IMR-90 (cell line): ENCODE results near the gene EFCC1. TPM values are rescaled to one million over a fixed set of nuclear protein-coding genes. Genes with fewer than 3 reads are reported as not detected.

Experiments used
- ATAC-seq: fragments of 200-7000 bp; cut with Tn5 transposase; 2 replicates; pipeline ENCODE4 v1.9.1; 2020; ENCODE audit warnings: low read depth, mild to moderate bottlenecking, moderate library complexity
- BruUV-seq: library from RNA; stranded (reverse); fragments of 400-500 nt; replicated peaks from 2 replicates; lab custom pipeline; 2021; lab: Mats Ljungman, UMichigan
- CTCF ChIA-PET: fragments of 300-600 bp; formaldehyde crosslinking; extraction: SDS; loops from one replicate; lab custom pipeline; 2021; ENCODE audit warnings: antibody characterized with exemption; lab: Yijun Ruan, JAX
- POLR2A ChIA-PET: fragments of 300-600 bp; sonication (Branson Sonifier 250); formaldehyde crosslinking; loops from one replicate; lab custom pipeline; 2022; ENCODE audit warnings: antibody characterized with exemption; ENCODE audit not compliant: unreplicated experiment; lab: Charles Lee
- DNase-seq: peaks from one replicate; pipeline ENCODE4 v3.0.0; 2013
- H2AFZ ChIP-seq: replicated peaks from 2 replicates; pipeline ENCODE3; 2013; ENCODE audit warnings: low read length, mild to moderate bottlenecking; ENCODE audit not compliant: poor library complexity
- H2AK5ac ChIP-seq: 2 replicates; pipeline ENCODE4 v1.6.1; 2013; ENCODE audit warnings: low read depth, low read length, inconsistent platforms
- H2AK9ac ChIP-seq: replicated peaks from 2 replicates; pipeline ENCODE3; 2013; ENCODE audit warnings: mild to moderate bottlenecking, low read depth, low read length, moderate library complexity; ENCODE audit not compliant: poor library complexity
- H2BK120ac ChIP-seq: 2 replicates; pipeline ENCODE4 v1.6.1; 2013; ENCODE audit warnings: low read depth, low read length, inconsistent platforms
- H2BK15ac ChIP-seq: 3 replicates; pipeline ENCODE4 v1.6.1; 2013; ENCODE audit warnings: low read depth, low read length, inconsistent platforms
- H2BK20ac ChIP-seq: 2 replicates; pipeline ENCODE4 v1.6.1; 2013; ENCODE audit warnings: low read depth, mild to moderate bottlenecking, inconsistent platforms, low read length, moderate library complexity
- H2BK5ac ChIP-seq: 2 replicates; pipeline ENCODE4 v1.6.1; 2013; ENCODE audit warnings: mild to moderate bottlenecking, low read depth, low read length, inconsistent platforms; ENCODE audit not compliant: poor library complexity, severe bottlenecking
- H3K14ac ChIP-seq: replicated peaks from 2 replicates; pipeline ENCODE4 v1.6.1; 2013; ENCODE audit warnings: low read depth, low read length, inconsistent platforms
- H3K18ac ChIP-seq: 2 replicates; pipeline ENCODE4 v1.6.1; 2013; ENCODE audit warnings: low read depth, low read length, control low read depth
- H3K23ac ChIP-seq: 2 replicates; pipeline ENCODE4 v1.6.1; 2013; ENCODE audit warnings: low read depth, low read length, inconsistent platforms
- H3K27ac ChIP-seq: 2 replicates; pipeline ENCODE4 v1.5.1; 2013; ENCODE audit warnings: mild to moderate bottlenecking, control low read depth, low read length; ENCODE audit not compliant: insufficient read depth
- H3K27me3 ChIP-seq: 2 replicates; pipeline ENCODE4 v1.6.1; 2013; ENCODE audit warnings: low read length; ENCODE audit not compliant: control insufficient read depth, insufficient read depth
- H3K36me3 ChIP-seq: 2 replicates; pipeline ENCODE4 v1.6.1; 2013; ENCODE audit warnings: low read length, mixed read lengths; ENCODE audit not compliant: control insufficient read depth, insufficient read depth
- H3K4ac ChIP-seq: 2 replicates; pipeline ENCODE4 v1.6.1; 2013; ENCODE audit warnings: low read depth, low read length, inconsistent platforms
- H3K4me1 ChIP-seq: 2 replicates; pipeline ENCODE4 v1.6.1; 2013; ENCODE audit warnings: low read length, mixed read lengths; ENCODE audit not compliant: control insufficient read depth, insufficient read depth
- H3K4me2 ChIP-seq: 2 replicates; pipeline ENCODE4 v1.6.1; 2013; ENCODE audit warnings: low read depth, mild to moderate bottlenecking, control low read depth, low read length, moderate library complexity
- H3K4me3 ChIP-seq: 2 replicates; pipeline ENCODE4 v1.5.1; 2013; ENCODE audit warnings: low read depth, mild to moderate bottlenecking, control low read depth, low read length, moderate library complexity; ENCODE audit not compliant: insufficient read depth
- H3K56ac ChIP-seq: 2 replicates; pipeline ENCODE4 v1.6.1; 2013; ENCODE audit warnings: low read length, inconsistent platforms; ENCODE audit not compliant: insufficient read depth; ENCODE audit errors: extremely low read depth
- H3K79me1 ChIP-seq, 2 experiments: 2 replicates each; pipeline ENCODE4 v1.6.1; 2013; ENCODE audit warnings: low read length in 2 of 2, inconsistent platforms in 1 of 2, low read depth in 1 of 2
- H3K9ac ChIP-seq: 2 replicates; pipeline ENCODE4 v1.6.1; 2013; ENCODE audit warnings: low read depth, low read length, control low read depth
- H3K9me1 ChIP-seq: 2 replicates; pipeline ENCODE4 v1.6.1; 2013; ENCODE audit warnings: low read length, inconsistent platforms; ENCODE audit not compliant: insufficient read depth
- H3K9me3 ChIP-seq: 2 replicates; pipeline ENCODE4 v1.6.1; 2013; ENCODE audit warnings: low read length; ENCODE audit not compliant: control insufficient read depth, insufficient read depth
- H4K20me1 ChIP-seq: 2 replicates; pipeline ENCODE4 v1.6.1; 2013; ENCODE audit warnings: low read length, inconsistent platforms; ENCODE audit not compliant: insufficient read depth
- H4K5ac ChIP-seq: 2 replicates; pipeline ENCODE4 v1.6.1; 2013; ENCODE audit warnings: mild to moderate bottlenecking, low read depth, low read length, control low read depth
- H4K8ac ChIP-seq, 2 experiments: 2 replicates each; pipeline ENCODE4 v1.6.1; 2013; ENCODE audit warnings: low read depth in 2 of 2, low read length in 2 of 2, control low read depth in 1 of 2, inconsistent platforms in 1 of 2
- H4K91ac ChIP-seq: 2 replicates; pipeline ENCODE4 v1.6.1; 2013; ENCODE audit warnings: low read depth, low read length, inconsistent platforms; ENCODE audit not compliant: insufficient read depth
- BHLHE40 ChIP-seq: fragments of 150-350 bp; IDR thresholded peaks from 2 replicates; pipeline ENCODE4 v1.6.1; 2016; ENCODE audit warnings: mild to moderate bottlenecking, low read depth, low read length
- CEBPB ChIP-seq: IDR thresholded peaks from 2 replicates; pipeline ENCODE4 v1.6.1; 2012; ENCODE audit warnings: low read depth, low read length, improper control_type of control experiment
- CHD1 ChIP-seq: IDR thresholded peaks from 2 replicates; pipeline ENCODE4 v1.6.1; 2012; ENCODE audit warnings: low read depth, low read length, improper control_type of control experiment
- FOS ChIP-seq: fragments of 150-350 bp; IDR thresholded peaks from 2 replicates; pipeline ENCODE4 v1.6.1; 2016; ENCODE audit warnings: low read depth, low read length
- MAFK ChIP-seq: IDR thresholded peaks from 2 replicates; pipeline ENCODE4 v1.6.1; 2012; ENCODE audit warnings: low read depth, low read length, improper control_type of control experiment
- MAZ ChIP-seq: IDR thresholded peaks from 2 replicates; pipeline ENCODE4 v1.6.1; 2012; ENCODE audit warnings: low read depth, mild to moderate bottlenecking, low read length, improper control_type of control experiment, moderate library complexity, borderline replicate concordance
- MXI1 ChIP-seq: IDR thresholded peaks from 2 replicates; pipeline ENCODE4 v1.6.1; 2012; ENCODE audit warnings: low read depth, mild to moderate bottlenecking, low read length, moderate library complexity, borderline replicate concordance
- NFE2L2 ChIP-seq: fragments of 150-350 bp; IDR thresholded peaks from 2 replicates; pipeline ENCODE4 v1.6.1; 2016; ENCODE audit warnings: low read depth, mild to moderate bottlenecking, low read length
- POLR2A ChIP-seq: IDR thresholded peaks from 2 replicates; pipeline ENCODE4 v1.6.1; 2012; ENCODE audit warnings: mild to moderate bottlenecking, low read depth, low read length
- RAD21 ChIP-seq: IDR thresholded peaks from 2 replicates; pipeline ENCODE4 v1.6.1; 2012; ENCODE audit warnings: low read length, improper control_type of control experiment
- RCOR1 ChIP-seq: IDR thresholded peaks from 2 replicates; pipeline ENCODE4 v1.6.1; 2012; ENCODE audit warnings: mild to moderate bottlenecking, low read length, improper control_type of control experiment; ENCODE audit not compliant: insufficient replicate concordance
- RFX5 ChIP-seq: IDR thresholded peaks from 2 replicates; pipeline ENCODE4 v1.8.0; 2012; ENCODE audit warnings: low read depth, mild to moderate bottlenecking, low read length, moderate library complexity
- SMC3 ChIP-seq: fragments of 150-350 bp; IDR thresholded peaks from 2 replicates; pipeline ENCODE4 v1.6.1; 2016; ENCODE audit warnings: low read depth, mild to moderate bottlenecking, antibody characterized with exemption, low read length, moderate library complexity
- WGBS, 2 experiments: methylation state at CpG; one replicate each; pipeline versions ENCODE4 v1.1.5 to v1.1.7; 2013; ENCODE audit warnings: missing lambda C conversion rate in 2 of 2; ENCODE audit not compliant: insufficient read length in 1 of 2; ENCODE audit errors: extremely low coverage in 2 of 2; 5-methylcytosine and 5-hydroxymethylcytosine counted together
- dilution Hi-C: fragments of 300-500 bp; cut with HindIII; formaldehyde crosslinking; loops from one replicate; pipeline ENCODE4 v1.14.3; 2018; ENCODE audit warnings: low sequenced_read_pairs; ENCODE audit not compliant: unreplicated experiment
- in situ Hi-C: fragments of 300-500 bp; cut with MboI; formaldehyde crosslinking; loops from 3 replicates; pipeline ENCODE4 v1.14.3; 2019; ENCODE audit warnings: low sequenced_read_pairs, inconsistent platforms, mixed read lengths
- intact Hi-C: fragments of 100-400 bp; cut with micrococcal nuclease; formaldehyde crosslinking; loops from 2 replicates; pipeline ENCODE4 v1.10.0; 2022
- polyA plus RNA-seq, 3 experiments: library from polyadenylated mRNA; depleted of rRNA; stranded (reverse); fragments of >200 nt; gene quantifications; 2 replicates each; pipeline ENCODE4 v1.2.3, GENCODE V29; 2012; ENCODE audit warnings: low replicate concordance in 1 of 3
- total RNA-seq: library from RNA; depleted of rRNA; stranded (reverse); fragments of >200 nt; gene quantifications from 2 replicates; pipeline ENCODE4 v1.2.3, GENCODE V29; 2012
- TF ChIP-seq, protein P1 (sequence below): fragments of 150-350 bp; IDR thresholded peaks from 2 replicates; pipeline ENCODE4 v1.6.1; 2017; ENCODE audit warnings: mild to moderate bottlenecking, antibody characterized with exemption, low read length, low read depth
- TF ChIP-seq, protein P2 (sequence below): fragments of 150-350 bp; IDR thresholded peaks from 2 replicates; pipeline ENCODE4 v1.6.1; 2016; ENCODE audit warnings: low read depth, mild to moderate bottlenecking, low read length, moderate library complexity, borderline replicate concordance
- TF ChIP-seq, protein P3 (sequence below): conservative IDR thresholded peaks from 2 replicates; pipeline ENCODE4 v1.5.1; 2012; ENCODE audit warnings: mild to moderate bottlenecking, low read depth, low read length, improper control_type of control experiment

The EFCC1 gene
- total and polyA plus RNA-seq, 2 of the 4 experiments (the other 2 are of a cell fraction): not detected

DNA sequence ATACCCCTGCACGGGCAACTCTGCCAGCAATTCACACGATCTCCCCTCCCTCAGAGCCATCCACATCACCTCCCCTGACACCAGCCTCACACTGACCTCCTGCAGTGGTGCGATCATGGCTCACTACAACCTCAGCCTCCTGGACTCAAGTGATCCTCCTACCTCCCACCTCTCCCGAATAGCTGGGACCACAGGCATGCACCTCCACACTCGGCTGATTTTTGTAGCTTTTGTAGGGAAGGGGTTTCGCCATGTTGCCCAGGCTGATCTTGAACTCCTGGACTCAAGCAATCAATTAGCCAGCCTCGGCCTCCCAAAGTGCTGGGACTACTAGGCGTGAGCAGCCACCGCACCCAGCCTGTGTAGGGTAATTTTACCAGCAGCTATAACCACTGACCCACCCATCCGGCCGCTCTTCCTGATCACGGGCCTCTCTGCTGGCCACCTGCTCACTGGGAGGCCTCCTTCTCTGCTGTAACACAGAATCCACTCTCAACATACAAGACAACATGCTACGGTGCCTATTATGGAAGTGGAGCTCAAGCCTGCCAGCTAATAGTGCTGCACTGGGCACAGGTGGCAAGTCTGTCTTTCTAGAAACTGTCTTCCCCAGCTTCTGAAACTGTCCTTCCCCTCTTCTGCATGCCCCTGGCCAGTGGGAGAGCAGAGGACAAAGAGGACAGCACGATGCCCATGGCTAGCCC is 64.1 kb downstream of the EFCC1 start:
- Histone ChIP-seq H3K27me3 (peaks cover 20% of the 10 kb centered on the region), H2AFZ (no peak overlapping the region), H3K79me1 (no peaks in the 10 kb centered on the region), H2BK20ac (no peak overlapping the region), H4K5ac (no peak overlapping the region), H4K20me1 (no peaks in the 10 kb centered on the region), H3K4ac (no peak overlapping the region), H3K9me3 (peaks cover 7% of the 10 kb centered on the region), H2BK15ac (no peak overlapping the region), H2AK5ac (no peak overlapping the region), H4K8ac (no peak overlapping the region), H3K56ac (no peak overlapping the region), H3K23ac (no peak overlapping the region), H3K27ac (no peak overlapping the region), H2BK120ac (no peak overlapping the region), H3K4me1 (no peaks in the 10 kb centered on the region; the same call in 1 of the 2 replicates), H4K91ac (no peak overlapping the region), H3K9ac (no peak overlapping the region), H3K9me1 (no peaks in the 10 kb centered on the region), H3K18ac (no peak overlapping the region), H3K4me2 (no peak overlapping the region), H3K36me3 (no peaks in the 10 kb centered on the region), H2BK5ac (no peak overlapping the region), H3K4me3 (no peak overlapping the region), H3K14ac (no peak overlapping the region), H2AK9ac (no peak overlapping the region)
- DNase-seq (no peak), ATAC-seq (no peak)
- intact Hi-C loops (no loop called here), in situ Hi-C loops (no loop called here), dilution Hi-C loops (no loop called here)
- no TSS peak for BruUV-seq
- 67% methylated on average over 5 of the region's 14 CpGs; no CpG with 5 or more reads in 1 of the 2 experiments for WGBS, 2 experiments
- TF ChIP-seq FOS: no peak
- no peak for TF ChIP-seq CEBPB
- TF ChIP-seq MXI1: no peak
- no peak for TF ChIP-seq SMC3
- no peak for TF ChIP-seq MAZ
- TF ChIP-seq POLR2A: no peak
- TF ChIP-seq, protein P1, sequence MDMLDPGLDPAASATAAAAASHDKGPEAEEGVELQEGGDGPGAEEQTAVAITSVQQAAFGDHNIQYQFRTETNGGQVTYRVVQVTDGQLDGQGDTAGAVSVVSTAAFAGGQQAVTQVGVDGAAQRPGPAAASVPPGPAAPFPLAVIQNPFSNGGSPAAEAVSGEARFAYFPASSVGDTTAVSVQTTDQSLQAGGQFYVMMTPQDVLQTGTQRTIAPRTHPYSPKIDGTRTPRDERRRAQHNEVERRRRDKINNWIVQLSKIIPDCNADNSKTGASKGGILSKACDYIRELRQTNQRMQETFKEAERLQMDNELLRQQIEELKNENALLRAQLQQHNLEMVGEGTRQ: no peak
- no peak for TF ChIP-seq RCOR1
- TF ChIP-seq, protein P2, sequence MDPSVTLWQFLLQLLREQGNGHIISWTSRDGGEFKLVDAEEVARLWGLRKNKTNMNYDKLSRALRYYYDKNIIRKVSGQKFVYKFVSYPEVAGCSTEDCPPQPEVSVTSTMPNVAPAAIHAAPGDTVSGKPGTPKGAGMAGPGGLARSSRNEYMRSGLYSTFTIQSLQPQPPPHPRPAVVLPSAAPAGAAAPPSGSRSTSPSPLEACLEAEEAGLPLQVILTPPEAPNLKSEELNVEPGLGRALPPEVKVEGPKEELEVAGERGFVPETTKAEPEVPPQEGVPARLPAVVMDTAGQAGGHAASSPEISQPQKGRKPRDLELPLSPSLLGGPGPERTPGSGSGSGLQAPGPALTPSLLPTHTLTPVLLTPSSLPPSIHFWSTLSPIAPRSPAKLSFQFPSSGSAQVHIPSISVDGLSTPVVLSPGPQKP: no peak
- no peak for TF ChIP-seq BHLHE40
- TF ChIP-seq, protein P3, sequence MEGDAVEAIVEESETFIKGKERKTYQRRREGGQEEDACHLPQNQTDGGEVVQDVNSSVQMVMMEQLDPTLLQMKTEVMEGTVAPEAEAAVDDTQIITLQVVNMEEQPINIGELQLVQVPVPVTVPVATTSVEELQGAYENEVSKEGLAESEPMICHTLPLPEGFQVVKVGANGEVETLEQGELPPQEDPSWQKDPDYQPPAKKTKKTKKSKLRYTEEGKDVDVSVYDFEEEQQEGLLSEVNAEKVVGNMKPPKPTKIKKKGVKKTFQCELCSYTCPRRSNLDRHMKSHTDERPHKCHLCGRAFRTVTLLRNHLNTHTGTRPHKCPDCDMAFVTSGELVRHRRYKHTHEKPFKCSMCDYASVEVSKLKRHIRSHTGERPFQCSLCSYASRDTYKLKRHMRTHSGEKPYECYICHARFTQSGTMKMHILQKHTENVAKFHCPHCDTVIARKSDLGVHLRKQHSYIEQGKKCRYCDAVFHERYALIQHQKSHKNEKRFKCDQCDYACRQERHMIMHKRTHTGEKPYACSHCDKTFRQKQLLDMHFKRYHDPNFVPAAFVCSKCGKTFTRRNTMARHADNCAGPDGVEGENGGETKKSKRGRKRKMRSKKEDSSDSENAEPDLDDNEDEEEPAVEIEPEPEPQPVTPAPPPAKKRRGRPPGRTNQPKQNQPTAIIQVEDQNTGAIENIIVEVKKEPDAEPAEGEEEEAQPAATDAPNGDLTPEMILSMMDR: no peak
- TF ChIP-seq RAD21: no peak
- TF ChIP-seq CHD1: no peak
- TF ChIP-seq NFE2L2: no peak
- TF ChIP-seq MAFK: no peak
- no peak for TF ChIP-seq RFX5
- ChIA-PET CTCF (no interaction called here), POLR2A (no interaction called here)
